DOHH2 (cell line): Measurements from ENCODE around the gene FNBP1L.

Source experiments
- H3F3A ChIP-seq: fragments of 200-600 bp; sonication (generic), shearing (Covaris generic); 2 replicates; pipeline ENCODE4 v1.6.0; 2016; ENCODE audit warnings: antibody characterized with exemption, mild to moderate bottlenecking; ENCODE audit not compliant: control insufficient read depth, insufficient read depth
- H3K27ac ChIP-seq: fragments of 200-600 bp; sonication (generic); 2 replicates; pipeline ENCODE4 v1.5.1; 2014; ENCODE audit warnings: low read depth, mild to moderate bottlenecking, low read length, moderate library complexity
- H3K27me3 ChIP-seq: fragments of 200-600 bp; sonication (generic); 2 replicates; pipeline ENCODE4 v1.6.1; 2014; ENCODE audit warnings: mild to moderate bottlenecking, low read length, mixed read lengths; ENCODE audit not compliant: control insufficient read depth
- H3K36me3 ChIP-seq: fragments of 200-600 bp; sonication (generic); 2 replicates; pipeline ENCODE4 v1.6.1; 2014; ENCODE audit warnings: mild to moderate bottlenecking, low read length, moderate library complexity, mixed read lengths; ENCODE audit not compliant: control insufficient read depth
- H3K4me1 ChIP-seq: fragments of 200-600 bp; sonication (generic); 2 replicates; pipeline ENCODE4 v1.6.1; 2014; ENCODE audit warnings: mild to moderate bottlenecking, low read length, mixed read lengths; ENCODE audit not compliant: control insufficient read depth
- H3K4me2 ChIP-seq: fragments of 200-600 bp; sonication (generic); 2 replicates; pipeline ENCODE4 v1.6.0; 2014; ENCODE audit warnings: mild to moderate bottlenecking, low read length, moderate library complexity
- H3K4me3 ChIP-seq: fragments of 200-600 bp; sonication (generic); 2 replicates; pipeline ENCODE4 v1.5.1; 2014; ENCODE audit warnings: mild to moderate bottlenecking, low read length, mixed read lengths
- H3K79me2 ChIP-seq: fragments of 200-600 bp; sonication (generic); 2 replicates; pipeline ENCODE4 v1.6.1; 2014; ENCODE audit warnings: mild to moderate bottlenecking, low read length, mixed read lengths; ENCODE audit not compliant: control insufficient read depth
- H3K9me2 ChIP-seq: fragments of 200-600 bp; sonication (generic); replicated peaks from 2 replicates; pipeline ENCODE4 v1.6.1; 2014; ENCODE audit warnings: mild to moderate bottlenecking, low read length, mixed read lengths; ENCODE audit not compliant: control insufficient read depth
- H3K9me3 ChIP-seq: fragments of 200-600 bp; sonication (generic); 2 replicates; pipeline ENCODE4 v1.6.1; 2014; ENCODE audit warnings: antibody characterized with exemption, low read length, mixed read lengths; ENCODE audit not compliant: control insufficient read depth, insufficient read depth
- H4K20me1 ChIP-seq: fragments of 200-600 bp; sonication (generic); 2 replicates; pipeline ENCODE4 v1.6.0; 2014; ENCODE audit warnings: low read depth, mild to moderate bottlenecking, antibody characterized with exemption, low read length, moderate library complexity; ENCODE audit not compliant: control insufficient read depth, insufficient read depth
- EZH2phosphoT487 ChIP-seq: fragments of 200-600 bp; sonication (generic); IDR thresholded peaks from 2 replicates; pipeline ENCODE4 v1.6.1; 2017; ENCODE audit warnings: borderline replicate concordance, mild to moderate bottlenecking, antibody characterized with exemption, low read length, moderate library complexity, mixed read lengths
- TF ChIP-seq, protein P1 (sequence below): fragments of 200-600 bp; sonication (generic); IDR thresholded peaks from one replicate; pipeline ENCODE4 v1.5.1; 2014; ENCODE audit warnings: antibody characterized with exemption, mild to moderate bottlenecking, low read depth, low read length; ENCODE audit not compliant: poor library complexity, severe bottlenecking

FNBP1L gene

DNA sequence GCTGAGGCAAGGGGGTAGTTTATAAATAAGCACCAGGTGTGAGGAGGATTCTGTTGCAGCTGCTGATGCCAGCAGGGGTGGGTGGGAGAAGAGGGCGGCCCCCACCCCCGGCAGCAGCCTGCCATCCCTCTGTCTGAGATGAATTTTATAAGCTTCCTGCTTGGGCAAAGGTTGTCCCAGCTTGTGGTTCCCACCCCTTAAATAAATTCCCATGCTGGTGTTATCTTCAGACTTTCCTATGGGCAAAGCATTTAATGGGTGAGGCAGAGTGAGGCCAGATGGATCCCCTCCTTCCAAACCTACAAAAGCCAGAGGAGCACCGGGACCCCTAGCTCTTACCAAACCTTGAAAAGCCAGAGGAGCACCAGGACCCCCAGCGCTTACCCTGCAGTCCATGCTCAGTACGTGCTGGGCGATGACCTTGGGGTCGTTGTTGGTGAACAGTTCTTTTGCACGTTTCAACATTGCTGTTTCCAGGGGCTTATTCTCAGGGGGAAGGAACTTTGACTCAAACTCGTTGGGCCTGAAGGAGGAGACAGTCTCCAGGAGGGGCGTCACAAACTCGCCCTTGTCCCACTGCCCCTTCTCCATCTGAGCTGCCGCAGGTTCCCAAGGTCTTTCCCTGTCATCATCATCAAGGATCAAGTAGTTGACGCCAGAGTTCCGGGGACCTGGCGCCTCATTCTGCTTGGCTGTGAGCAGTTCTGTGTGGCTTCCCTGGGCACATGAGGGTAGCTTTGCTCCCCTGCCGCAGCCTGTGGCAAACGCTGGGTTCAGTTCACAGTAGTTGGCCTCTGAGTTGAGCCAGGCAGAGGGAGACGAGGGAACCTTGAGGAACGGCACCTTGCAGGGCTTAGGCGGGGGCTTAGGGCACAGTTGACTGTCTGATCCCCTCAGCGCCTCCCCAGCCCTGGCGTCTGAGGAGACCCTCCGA is 134.3 kb downstream of the FNBP1L start:
- no peaks in the 10 kb centered on the region for H3F3A ChIP-seq
- H3K27ac ChIP-seq = no peak overlapping the region
- no peaks in the 10 kb centered on the region for H3K9me3 ChIP-seq
- H3K36me3 ChIP-seq = peaks cover 91% of the 10 kb centered on the region
- no peaks in the 10 kb centered on the region for H3K4me1 ChIP-seq
- no peaks in the 10 kb centered on the region for H4K20me1 ChIP-seq
- H3K79me2 ChIP-seq = no peaks in the 10 kb centered on the region; the same call in 1 of the 2 replicates
- H3K4me2 ChIP-seq = no peak overlapping the region
- H3K9me2 ChIP-seq = no peaks in the 10 kb centered on the region
- TF ChIP-seq, protein P1, sequence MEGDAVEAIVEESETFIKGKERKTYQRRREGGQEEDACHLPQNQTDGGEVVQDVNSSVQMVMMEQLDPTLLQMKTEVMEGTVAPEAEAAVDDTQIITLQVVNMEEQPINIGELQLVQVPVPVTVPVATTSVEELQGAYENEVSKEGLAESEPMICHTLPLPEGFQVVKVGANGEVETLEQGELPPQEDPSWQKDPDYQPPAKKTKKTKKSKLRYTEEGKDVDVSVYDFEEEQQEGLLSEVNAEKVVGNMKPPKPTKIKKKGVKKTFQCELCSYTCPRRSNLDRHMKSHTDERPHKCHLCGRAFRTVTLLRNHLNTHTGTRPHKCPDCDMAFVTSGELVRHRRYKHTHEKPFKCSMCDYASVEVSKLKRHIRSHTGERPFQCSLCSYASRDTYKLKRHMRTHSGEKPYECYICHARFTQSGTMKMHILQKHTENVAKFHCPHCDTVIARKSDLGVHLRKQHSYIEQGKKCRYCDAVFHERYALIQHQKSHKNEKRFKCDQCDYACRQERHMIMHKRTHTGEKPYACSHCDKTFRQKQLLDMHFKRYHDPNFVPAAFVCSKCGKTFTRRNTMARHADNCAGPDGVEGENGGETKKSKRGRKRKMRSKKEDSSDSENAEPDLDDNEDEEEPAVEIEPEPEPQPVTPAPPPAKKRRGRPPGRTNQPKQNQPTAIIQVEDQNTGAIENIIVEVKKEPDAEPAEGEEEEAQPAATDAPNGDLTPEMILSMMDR = no peak
- TF ChIP-seq EZH2phosphoT487 = no peak
- no peaks in the 10 kb centered on the region for H3K27me3 ChIP-seq
- no peak overlapping the region for H3K4me3 ChIP-seq

GRCh38 chr1:93584261-93585003 is 136.5 kb downstream of the FNBP1L start:
- Histone ChIP-seq H4K20me1 (no peaks in the 10 kb centered on the region), H3K4me1 (no peaks in the 10 kb centered on the region), H3K36me3 (peaks cover 91% of the 10 kb centered on the region), H3K27ac (no peak overlapping the region), H3K79me2 (peaks cover 3% of the 10 kb centered on the region; the same call in 1 of the 2 replicates), H3K27me3 (no peaks in the 10 kb centered on the region), H3K9me2 (no peaks in the 10 kb centered on the region), H3F3A (no peaks in the 10 kb centered on the region), H3K4me3 (no peak overlapping the region), H3K4me2 (no peak overlapping the region), H3K9me3 (no peaks in the 10 kb centered on the region)
- TF ChIP-seq, protein P1 = no peak
- TF ChIP-seq EZH2phosphoT487 = no peak

GRCh38 chr1:93585059-93585966 is 137.4 kb downstream of the FNBP1L start:
- H3K79me2 ChIP-seq = peaks cover 10% of the 10 kb centered on the region
- H3K4me1 ChIP-seq = no peaks in the 10 kb centered on the region
- H3K9me2 ChIP-seq = no peaks in the 10 kb centered on the region
- no peaks in the 10 kb centered on the region for H4K20me1 ChIP-seq
- TF ChIP-seq, protein P1 = no peak
- no peak for TF ChIP-seq EZH2phosphoT487
- no peaks in the 10 kb centered on the region for H3K27me3 ChIP-seq
- no peak overlapping the region for H3K4me2 ChIP-seq
- no peak overlapping the region for H3K27ac ChIP-seq
- no peaks in the 10 kb centered on the region for H3K9me3 ChIP-seq
- peaks cover 91% of the 10 kb centered on the region for H3K36me3 ChIP-seq
- H3K4me3 ChIP-seq = no peak overlapping the region
- H3F3A ChIP-seq = no peaks in the 10 kb centered on the region
